ENCODE measurements around the gene ZIK1. TPM values are rescaled to one million over a fixed set of nuclear protein-coding genes. Genes with fewer than 3 reads are reported as not detected.
A peak's percentile ranks its signal among the peaks of the same experiment; 100 is the strongest.

The ZIK1 gene
- total RNA-seq, 1 donor from 2014 or later, result 9.3 TPM

DNA sequence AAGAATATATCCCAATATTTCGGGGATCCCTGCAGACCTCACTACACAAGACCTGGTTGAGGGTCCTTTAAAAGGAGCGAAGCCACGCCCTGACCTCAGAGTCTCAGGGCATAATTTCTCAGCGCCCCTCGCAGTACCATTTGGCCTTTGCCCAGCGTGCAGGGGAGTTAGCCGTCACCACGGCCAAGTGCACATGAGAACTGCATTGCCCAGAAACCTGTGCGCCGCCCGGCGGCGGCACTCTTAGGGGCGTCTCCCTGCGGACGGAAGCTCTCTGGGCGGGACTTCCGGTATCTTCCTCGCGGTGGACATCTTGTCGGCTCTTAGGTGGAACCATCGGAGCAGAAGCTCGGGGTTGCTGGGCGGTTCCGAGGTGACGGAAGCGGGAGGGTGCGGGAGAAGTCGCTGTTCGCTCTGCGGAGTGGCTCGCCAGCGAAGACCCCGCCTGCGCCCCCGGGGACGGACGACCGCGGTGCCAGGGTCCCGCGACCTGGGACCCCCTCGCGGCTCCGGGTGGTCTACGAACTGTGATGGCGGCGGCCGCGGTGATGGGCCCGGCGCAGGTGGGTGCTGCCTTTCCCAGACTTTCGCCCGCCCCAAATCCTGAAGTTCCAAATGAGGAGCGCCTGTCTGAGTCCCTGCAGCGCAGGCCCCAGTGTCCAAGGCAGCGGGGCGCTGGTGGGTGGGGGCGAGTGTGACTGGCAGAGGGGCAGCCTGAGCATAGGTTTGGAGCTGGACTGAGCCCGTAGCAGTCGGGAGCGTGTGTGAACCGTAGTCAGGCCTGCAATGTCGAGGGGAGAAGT lies 30.2 kb downstream of the ZIK1 start, which contains the start of gene ZNF134:
ZNF134 (plus strand) TSS at position 302 of the 803 bp plus-strand sequence. CDS start 5,227 bp downstream, outside the sequence.
- Histone ChIP-seq H3K27me3 (ENCODE audit: control insufficient read depth, insufficient read depth, low read length) (no peaks in the 10 kb centered on the region), H3K36me3 (ENCODE audit: control insufficient read depth, insufficient read depth, low read length) (no peaks in the 10 kb centered on the region), H3K4me3 (ENCODE audit: low read depth, low read length) (peak within 1 kb of the TSS; percentile 96)
- DNase-seq (ENCODE audit: low read depth), result peak; percentile 77
- TF ChIP-seq, protein P1, sequence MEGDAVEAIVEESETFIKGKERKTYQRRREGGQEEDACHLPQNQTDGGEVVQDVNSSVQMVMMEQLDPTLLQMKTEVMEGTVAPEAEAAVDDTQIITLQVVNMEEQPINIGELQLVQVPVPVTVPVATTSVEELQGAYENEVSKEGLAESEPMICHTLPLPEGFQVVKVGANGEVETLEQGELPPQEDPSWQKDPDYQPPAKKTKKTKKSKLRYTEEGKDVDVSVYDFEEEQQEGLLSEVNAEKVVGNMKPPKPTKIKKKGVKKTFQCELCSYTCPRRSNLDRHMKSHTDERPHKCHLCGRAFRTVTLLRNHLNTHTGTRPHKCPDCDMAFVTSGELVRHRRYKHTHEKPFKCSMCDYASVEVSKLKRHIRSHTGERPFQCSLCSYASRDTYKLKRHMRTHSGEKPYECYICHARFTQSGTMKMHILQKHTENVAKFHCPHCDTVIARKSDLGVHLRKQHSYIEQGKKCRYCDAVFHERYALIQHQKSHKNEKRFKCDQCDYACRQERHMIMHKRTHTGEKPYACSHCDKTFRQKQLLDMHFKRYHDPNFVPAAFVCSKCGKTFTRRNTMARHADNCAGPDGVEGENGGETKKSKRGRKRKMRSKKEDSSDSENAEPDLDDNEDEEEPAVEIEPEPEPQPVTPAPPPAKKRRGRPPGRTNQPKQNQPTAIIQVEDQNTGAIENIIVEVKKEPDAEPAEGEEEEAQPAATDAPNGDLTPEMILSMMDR (IDR thresholded peaks at IDR 0.05; ENCODE audit: insufficient read depth, low read length, poor library complexity, severe bottlenecking), result peak; percentile 14

DNA sequence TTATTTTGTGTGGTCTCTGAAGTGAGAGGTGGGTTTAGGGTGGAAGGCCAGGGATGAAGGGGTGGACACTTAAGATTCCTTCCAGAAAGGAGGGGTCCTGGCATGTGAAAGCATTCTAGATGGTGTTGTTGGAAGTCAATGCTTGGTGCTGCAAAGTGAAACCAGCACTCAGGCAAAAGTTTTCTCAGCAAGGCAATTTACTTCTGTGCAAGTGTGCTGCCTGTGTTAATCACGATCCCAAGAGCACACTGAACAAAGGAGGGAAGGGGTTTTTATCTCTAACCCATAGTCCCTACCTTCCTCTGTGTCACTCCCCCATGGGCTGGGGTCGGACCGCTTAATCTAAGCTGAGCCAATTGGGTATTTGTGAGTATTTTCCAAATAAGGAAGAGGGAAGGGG lies 31.4 kb downstream of the ZIK1 start:
- Histone ChIP-seq H3K36me3 (ENCODE audit: control insufficient read depth, insufficient read depth, low read length) (peaks cover 4% of the 10 kb centered on the region), H3K4me3 (ENCODE audit: low read depth, low read length) (no peak overlapping the region)
- DNase-seq (ENCODE audit: low read depth), result no peak

DNA sequence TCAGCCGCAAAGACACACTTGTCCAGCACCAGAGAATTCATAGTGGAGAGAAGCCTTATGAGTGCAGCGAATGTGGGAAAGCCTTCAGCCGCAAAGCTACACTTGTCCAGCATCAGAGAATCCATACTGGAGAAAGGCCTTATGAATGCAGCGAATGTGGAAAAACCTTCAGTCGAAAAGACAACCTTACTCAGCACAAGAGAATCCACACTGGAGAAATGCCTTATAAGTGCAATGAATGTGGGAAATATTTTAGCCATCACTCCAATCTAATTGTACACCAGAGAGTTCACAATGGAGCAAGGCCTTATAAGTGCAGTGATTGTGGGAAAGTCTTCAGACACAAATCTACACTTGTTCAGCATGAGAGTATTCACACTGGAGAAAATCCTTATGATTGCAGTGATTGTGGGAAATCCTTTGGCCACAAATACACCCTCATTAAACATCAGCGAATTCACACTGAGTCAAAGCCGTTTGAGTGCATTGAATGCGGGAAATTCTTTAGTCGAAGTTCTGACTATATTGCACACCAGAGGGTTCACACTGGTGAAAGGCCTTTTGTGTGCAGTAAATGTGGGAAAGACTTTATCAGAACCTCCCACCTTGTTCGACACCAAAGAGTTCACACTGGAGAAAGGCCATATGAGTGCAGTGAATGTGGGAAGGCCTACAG lies 36.9 kb downstream of the ZIK1 start:
- H3K36me3 ChIP-seq (ENCODE audit: control insufficient read depth, insufficient read depth, low read length), result peaks cover 9% of the 10 kb centered on the region
- no peak for DNase-seq (ENCODE audit: low read depth)
- no peak overlapping the region for H3K4me3 ChIP-seq (ENCODE audit: low read depth, low read length)
- TF ChIP-seq, protein P1 (IDR thresholded peaks at IDR 0.05; ENCODE audit: insufficient read depth, low read length, poor library complexity, severe bottlenecking), result no peak
- H3K27me3 ChIP-seq (ENCODE audit: control insufficient read depth, insufficient read depth, low read length), result no peaks in the 10 kb centered on the region

More for the DNA sequence above, 31.4 kb downstream of the ZIK1 start:
- no peaks in the 10 kb centered on the region for H3K27me3 ChIP-seq (ENCODE audit: control insufficient read depth, insufficient read depth, low read length)
- TF ChIP-seq, protein P1 (IDR thresholded peaks at IDR 0.05; ENCODE audit: insufficient read depth, low read length, poor library complexity, severe bottlenecking), result no peak

DNA sequence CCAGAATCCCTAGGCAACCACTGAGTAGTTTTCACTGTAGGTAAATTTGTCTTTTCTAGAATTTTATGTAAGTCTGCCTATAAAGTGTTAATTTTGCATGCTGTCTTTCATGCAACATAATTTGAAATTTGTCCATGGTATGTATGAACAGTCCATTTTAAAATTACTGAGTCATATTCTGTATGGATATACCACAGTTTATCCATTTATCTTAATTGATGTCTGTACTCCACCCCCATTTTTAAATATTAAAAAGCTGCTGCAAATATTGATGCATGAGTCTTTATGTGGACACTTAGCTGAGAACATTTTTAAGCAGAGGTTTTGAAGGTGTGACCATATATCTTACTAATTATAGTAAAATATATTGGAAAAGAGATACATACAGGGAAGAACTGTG lies 39.1 kb downstream of the ZIK1 start:
- Histone ChIP-seq H3K36me3 (ENCODE audit: control insufficient read depth, insufficient read depth, low read length) (peaks cover 9% of the 10 kb centered on the region), H3K27me3 (ENCODE audit: control insufficient read depth, insufficient read depth, low read length) (no peaks in the 10 kb centered on the region), H3K4me3 (ENCODE audit: low read depth, low read length) (no peak overlapping the region)
- TF ChIP-seq, protein P1 (IDR thresholded peaks at IDR 0.05; ENCODE audit: insufficient read depth, low read length, poor library complexity, severe bottlenecking), result no peak
- DNase-seq (ENCODE audit: low read depth), result no peak

DNA sequence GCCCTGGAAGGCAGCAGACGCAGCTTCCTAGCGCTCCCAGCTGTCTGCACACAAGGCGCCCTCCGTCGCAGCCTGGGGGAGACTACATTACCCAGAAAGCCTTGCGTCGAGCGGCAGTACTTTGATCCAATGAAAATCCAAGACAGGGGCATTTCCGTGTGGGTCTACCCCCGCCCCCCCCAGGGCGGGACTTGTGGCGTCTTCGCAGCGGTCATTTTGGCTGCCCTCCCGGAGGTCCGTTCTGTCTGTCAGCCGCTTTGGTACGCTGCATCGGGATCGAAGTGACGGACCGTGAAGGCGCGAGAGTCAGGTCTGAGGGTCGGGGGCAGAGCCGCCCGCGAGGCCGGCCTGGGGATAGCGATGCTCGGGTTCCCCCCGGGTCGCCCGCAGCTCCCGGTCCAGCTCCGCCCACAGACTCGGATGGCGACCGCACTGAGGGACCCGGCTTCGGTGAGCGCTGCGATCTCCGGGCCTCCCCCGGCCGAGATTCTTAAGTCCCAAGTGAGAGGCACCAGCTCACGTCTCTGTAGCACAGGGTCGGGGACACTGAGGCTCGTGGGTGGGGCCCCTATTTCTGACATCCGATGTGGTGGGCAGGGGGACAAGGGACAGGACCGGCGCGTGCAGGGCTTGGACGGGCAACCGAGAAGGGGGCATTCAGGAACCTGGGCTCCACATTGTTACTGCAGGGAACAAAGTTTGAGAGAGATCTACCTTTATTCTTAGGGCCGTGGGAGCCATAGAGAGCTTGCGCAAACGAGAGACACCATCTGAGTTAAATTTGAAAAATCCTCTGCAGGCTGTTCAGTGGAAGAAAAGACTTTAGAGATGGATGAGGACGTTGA lies 49.3 kb downstream of the ZIK1 start, which contains the start of gene ZNF211:
ZNF211 (plus strand) TSS at position 182 of the 845 bp plus-strand sequence; CDS start at position 361, 179 bp downstream.
- Histone ChIP-seq H3K36me3 (ENCODE audit: control insufficient read depth, insufficient read depth, low read length) (no peaks in the 10 kb centered on the region), H3K27me3 (ENCODE audit: control insufficient read depth, insufficient read depth, low read length) (no peaks in the 10 kb centered on the region), H3K4me3 (ENCODE audit: low read depth, low read length) (peak within 1 kb of the TSS; percentile 93)
- peak; percentile 79 for DNase-seq (ENCODE audit: low read depth)
- TF ChIP-seq, protein P1 (IDR thresholded peaks at IDR 0.05; ENCODE audit: insufficient read depth, low read length, poor library complexity, severe bottlenecking), result no peak

Data from kidney epithelial cell (primary cell).